DMS79 treated with DMSO at 0.1 percent for 48 hours (cell line): ENCODE data around the gene CFAP53.

ENCODE experiments used
- DNase-seq: peaks from one replicate; lab custom pipeline; 2025; lab: John Stamatoyannopoulos, UW

Gene CFAP53

DNA sequence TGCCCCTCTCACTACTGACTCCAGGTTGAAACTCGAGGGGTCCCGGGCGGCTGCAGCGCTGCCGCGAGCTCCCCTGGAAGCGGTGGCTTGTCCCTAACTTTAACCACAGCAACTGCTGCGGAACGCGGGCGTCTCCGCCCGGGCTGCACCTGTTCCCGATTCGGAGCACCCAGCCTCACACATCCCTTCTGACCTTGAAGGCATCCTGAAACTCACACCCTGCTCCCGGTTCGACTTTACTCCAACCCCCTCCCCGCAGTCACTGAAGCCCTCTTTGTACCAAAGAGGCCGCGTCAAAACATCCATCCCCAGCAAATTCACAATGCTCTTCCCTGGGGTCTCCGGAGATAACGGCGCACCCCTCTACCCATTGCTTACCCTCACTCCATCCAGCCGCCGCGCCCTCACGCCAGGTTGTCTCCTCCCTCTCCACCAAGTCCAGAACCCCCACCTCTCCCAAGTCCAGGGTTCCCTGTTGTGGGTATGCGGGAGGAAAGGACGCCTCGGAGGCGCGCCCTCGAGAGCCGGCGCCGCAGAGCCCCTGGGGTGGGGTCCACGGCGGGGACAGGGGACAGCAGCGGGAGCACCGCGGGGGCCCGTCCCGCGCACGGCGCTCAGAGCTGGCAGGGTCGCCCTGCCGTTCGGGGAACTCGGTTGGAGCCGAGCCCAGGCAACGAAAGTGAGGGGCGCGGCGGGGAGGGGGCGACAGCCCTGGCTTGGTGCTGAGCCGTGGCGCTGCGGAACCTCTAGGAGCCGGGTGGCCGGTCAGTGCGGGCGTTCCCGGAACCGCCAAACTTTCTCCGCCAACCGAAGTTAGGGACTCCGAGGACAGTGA, 72.3 kb downstream of the CFAP53 start:
- DNase-seq = peak; percentile 35

DNA sequence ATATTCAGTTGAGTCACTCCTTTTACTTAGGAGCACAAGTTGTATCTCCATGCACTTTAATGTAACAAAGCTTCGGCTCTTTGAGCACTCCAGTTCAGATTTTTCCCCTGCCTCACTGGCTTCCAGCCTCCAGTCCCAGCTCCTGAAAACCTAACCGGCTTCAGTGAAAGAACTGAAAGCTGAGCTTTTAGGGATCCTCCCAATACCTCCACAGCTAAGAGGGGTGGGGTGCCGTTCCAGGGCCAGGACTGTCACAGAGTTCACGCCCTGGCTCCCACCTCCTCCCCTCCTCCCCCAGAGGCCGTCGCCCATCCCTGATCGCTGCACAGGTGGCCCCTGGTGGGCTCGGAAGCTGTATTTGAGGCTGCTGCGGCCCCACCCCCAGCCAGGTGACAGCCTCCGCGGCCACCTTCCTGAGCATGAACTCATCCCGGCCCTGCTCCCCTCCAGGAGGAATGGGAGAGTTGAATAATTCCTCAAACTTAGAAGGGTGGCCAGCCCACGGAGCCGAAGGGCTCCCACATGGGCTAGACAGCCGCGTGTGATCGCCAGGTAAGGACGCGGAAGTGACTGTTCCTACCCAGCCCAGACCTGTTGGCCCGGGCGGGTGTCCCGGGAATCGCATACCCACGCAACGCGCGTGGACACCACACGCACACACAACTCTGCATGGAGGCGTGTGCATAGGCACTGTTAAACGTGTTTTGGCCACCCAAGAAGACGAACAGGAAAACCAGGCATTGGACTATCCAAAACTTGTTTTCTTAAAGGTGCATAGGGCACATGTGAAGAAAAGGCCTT, 73.1 kb downstream of the CFAP53 start:
- peak; percentile 10 for DNase-seq

GRCh38 chr18:50190926-50191325, 75.4 kb downstream of the CFAP53 start:
- DNase-seq = no peak

GRCh38 chr18:50190236-50190635, 76.1 kb downstream of the CFAP53 start:
- no peak for DNase-seq

DNA sequence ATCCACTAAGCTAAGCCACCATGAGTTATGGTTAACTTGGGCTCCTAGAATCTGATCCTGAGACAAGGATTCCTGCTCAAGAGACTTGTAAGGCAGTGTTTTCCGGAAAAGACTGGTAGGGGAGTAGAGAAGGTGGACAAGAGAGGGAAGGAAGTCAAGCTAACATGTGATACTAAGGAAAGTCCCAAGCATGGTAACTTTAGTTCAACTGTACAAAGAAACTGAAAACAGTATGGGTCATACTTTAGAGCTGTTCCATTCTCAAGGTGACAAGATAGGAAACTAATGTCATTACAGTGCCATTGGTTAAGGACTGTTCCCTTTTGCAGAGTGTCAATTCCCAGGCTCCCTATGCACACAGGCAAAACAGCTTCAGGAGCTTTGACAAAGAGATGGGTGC, 77.1 kb downstream of the CFAP53 start:
- no peak for DNase-seq

DNA sequence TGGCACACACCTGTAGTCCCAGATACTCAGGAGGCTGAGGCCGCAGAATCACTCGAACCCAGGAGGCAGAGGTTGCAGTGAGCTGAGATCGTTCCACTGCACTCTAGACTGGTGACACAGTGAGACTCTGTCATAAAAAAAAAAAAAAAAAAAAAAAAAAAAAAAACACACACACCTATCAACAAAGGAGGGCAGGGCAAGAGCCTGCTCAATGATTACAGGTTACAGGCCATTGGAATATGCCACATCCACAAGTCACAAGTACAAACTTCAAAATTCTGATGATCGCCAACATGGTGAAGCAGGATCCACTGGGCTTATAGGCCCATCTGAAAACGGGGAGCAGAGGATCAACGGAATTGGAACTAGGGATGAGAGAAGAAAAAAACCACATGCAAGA, 77.6 kb downstream of the CFAP53 start:
- DNase-seq = no peak

- DNase-seq = no peak
These were observed 78.6 kb downstream of the CFAP53 start for GRCh38 chr18:50187659-50188058.

DNA sequence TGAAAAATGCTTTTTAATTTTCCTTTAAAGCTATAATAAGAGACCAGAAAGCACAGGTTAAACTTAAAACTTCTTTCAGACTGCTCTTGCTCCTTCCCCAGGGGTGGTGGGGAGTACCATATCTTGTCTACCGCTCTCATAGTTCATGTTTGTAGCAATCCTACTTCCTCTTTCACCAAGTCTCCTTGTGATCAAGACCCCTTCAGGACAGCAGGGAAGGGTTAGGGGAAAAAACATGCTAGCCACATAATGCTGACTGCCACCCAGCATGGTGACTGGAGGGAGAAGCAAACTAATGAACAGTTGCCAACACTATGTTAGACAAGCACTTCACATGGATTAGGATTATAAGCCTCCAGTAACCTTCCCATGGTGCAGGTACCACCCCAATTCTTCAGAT, 79.9 kb downstream of the CFAP53 start:
- no peak for DNase-seq

GRCh38 chr18:50183556-50183955, 82.7 kb downstream of the CFAP53 start:
- no peak for DNase-seq

DNA sequence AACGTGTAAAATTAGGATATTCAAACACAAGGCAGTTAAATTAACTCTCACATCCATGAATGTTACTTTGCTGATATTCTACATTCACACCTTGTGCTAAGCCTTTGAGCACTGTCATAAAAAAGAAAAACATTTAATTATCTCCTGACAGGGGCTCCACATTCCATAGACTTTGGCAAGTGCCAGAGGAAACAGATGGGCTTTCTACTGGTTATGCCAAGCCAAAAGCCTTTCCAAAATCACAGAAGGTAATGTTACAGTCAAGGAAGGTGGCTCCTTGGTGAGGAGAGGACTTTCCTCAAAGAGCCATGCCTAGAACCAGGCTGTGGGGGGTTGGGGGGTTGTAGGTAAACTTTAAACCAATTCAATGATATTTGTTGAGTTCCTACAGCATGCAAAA, 83.8 kb downstream of the CFAP53 start:
- no peak for DNase-seq

GRCh38 chr18:50181590-50181989, 84.7 kb downstream of the CFAP53 start:
- DNase-seq = no peak

DNA sequence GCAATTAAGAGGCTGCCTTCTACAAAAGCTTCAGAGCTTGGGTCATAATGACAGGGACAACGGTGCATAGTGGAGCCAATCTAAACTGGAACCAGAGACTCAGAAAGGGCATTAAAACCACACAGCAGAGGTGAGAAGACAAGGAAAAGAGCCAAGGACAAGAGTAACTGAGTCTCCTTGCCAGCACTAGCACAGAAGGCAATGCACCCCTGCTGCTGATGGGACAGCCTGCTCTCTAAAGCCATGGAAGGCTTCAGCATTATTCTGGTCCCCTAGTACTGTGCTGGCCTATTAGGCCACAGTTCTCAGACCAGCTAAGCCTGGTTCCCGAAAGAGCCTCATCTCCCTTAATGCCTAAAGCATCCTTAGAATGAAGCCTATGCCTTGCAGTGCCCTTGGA, 86.8 kb downstream of the CFAP53 start:
- no peak for DNase-seq

DNA sequence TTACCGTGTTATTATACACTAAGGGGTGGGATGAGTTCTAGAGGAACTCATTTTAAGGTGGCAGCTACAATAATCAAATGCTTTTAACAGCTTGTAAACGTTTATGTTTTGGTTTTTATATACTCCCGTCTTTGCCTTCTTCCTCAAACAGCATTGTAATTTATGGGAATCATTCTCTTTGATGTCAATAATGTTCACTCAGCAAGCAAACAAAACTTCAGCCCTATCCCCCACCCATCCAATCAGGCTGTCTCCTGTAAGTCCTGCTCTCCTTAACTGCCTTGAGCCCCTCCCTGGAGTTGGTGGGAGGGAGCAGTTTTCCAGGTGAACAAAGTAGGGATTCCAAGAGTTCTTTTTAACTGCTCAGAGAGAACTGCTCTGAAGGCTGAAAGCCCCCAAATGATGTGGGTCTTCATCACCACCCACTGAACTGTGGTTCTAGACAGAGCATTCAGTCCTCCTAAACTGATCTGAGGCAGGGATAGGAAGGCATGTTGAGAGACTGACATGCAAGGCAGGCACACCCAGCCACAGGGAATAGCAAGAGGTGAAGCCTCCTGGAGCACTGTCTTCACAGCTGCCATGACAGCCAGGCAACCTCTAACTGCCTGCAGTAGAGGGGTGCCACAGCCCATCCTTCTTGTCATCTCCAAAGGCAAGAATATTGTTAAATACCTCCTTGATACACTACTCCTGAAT, 88.9 kb downstream of the CFAP53 start:
- DNase-seq = no peak
